Kidney epithelial cell (primary cell): ENCODE measurements around the gene C1QTNF1. TPM values are rescaled to one million over a fixed set of nuclear protein-coding genes. Genes with fewer than 3 reads are reported as not detected.

Experiments
- DNase-seq: peaks from one replicate; pipeline ENCODE4 v3.0.0-alpha.2; 2010; ENCODE audit warnings: low read depth
- H3K27me3 ChIP-seq: 2 replicates; pipeline ENCODE4 v1.6.0; 2011; ENCODE audit warnings: low read length; ENCODE audit not compliant: control insufficient read depth, insufficient read depth
- H3K36me3 ChIP-seq: 2 replicates; pipeline ENCODE4 v1.5.1; 2011; ENCODE audit warnings: low read length; ENCODE audit not compliant: control insufficient read depth, insufficient read depth
- H3K4me3 ChIP-seq: 2 replicates; pipeline ENCODE4 v1.5.1; 2011; ENCODE audit warnings: low read depth, mild to moderate bottlenecking, control low read depth, low read length
- total RNA-seq: library from RNA; depleted of rRNA; stranded (reverse); fragments of >200 nt; gene quantifications from 2 replicates; pipeline ENCODE4 v1.2.3, GENCODE V29; 2015
- TF ChIP-seq, protein P1 (sequence below): IDR thresholded peaks from 2 replicates; pipeline ENCODE4 v1.5.1; 2011; ENCODE audit warnings: mild to moderate bottlenecking, moderate library complexity, low read length, control low read depth, inconsistent platforms; ENCODE audit not compliant: insufficient read depth, poor library complexity, severe bottlenecking

Gene C1QTNF1
- total RNA-seq, 1 donor from 2014 or later: 4.6 TPM

DNA sequence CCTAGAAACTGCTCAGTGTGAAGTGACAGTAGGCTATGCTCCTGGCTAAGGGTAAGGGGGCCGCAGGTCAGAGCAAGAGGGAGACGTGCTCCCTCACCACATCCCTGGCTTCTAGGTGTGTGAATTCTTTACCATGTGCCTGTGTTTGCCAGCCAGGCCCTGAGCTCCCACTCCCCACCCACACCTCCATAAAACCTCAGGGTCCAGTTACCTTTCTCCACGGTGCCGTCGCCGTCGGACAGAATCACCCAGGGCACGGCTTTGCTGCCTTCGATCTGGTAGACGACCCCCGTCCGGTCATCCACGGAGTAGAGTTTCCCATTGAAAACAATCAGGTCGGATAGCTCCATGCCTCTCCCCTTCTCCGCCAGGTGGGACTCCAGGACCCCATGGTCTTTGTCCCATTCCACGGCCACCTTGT is 27.2 kb upstream of the C1QTNF1 start:
- Histone ChIP-seq H3K27me3 (no peaks in the 10 kb centered on the region), H3K4me3 (no peak overlapping the region), H3K36me3 (peaks cover 1% of the 10 kb centered on the region)
- no peak for DNase-seq
- TF ChIP-seq, protein P1, sequence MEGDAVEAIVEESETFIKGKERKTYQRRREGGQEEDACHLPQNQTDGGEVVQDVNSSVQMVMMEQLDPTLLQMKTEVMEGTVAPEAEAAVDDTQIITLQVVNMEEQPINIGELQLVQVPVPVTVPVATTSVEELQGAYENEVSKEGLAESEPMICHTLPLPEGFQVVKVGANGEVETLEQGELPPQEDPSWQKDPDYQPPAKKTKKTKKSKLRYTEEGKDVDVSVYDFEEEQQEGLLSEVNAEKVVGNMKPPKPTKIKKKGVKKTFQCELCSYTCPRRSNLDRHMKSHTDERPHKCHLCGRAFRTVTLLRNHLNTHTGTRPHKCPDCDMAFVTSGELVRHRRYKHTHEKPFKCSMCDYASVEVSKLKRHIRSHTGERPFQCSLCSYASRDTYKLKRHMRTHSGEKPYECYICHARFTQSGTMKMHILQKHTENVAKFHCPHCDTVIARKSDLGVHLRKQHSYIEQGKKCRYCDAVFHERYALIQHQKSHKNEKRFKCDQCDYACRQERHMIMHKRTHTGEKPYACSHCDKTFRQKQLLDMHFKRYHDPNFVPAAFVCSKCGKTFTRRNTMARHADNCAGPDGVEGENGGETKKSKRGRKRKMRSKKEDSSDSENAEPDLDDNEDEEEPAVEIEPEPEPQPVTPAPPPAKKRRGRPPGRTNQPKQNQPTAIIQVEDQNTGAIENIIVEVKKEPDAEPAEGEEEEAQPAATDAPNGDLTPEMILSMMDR: no peak

DNA sequence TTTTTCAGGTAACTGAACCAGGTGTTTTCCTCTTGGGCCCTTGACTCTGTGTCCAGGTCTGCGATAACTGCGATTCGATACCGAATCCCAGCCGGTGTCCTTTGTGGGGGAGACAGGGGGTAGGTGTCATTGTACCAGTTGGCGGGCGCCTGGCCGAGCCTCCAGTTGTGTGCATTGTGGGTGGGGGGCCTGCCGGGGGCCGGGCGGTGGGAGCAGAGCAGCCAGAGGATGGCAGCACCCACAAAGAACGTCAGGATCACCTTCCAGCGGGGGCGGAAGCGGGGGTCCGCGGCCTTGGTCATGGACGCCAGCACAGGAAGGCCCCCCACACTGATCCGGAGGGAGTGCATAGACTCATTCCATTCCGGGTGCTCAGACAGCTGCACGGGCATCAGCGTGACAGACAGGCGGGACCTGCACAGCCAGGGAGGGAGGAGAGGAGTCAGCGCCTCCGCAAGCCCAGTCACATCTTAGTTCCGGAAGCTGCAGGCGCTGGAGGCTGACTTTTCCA is 26.7 kb upstream of the C1QTNF1 start:
- TF ChIP-seq, protein P1: no peak
- DNase-seq: no peak
- Histone ChIP-seq H3K4me3 (no peak overlapping the region), H3K27me3 (no peaks in the 10 kb centered on the region), H3K36me3 (no peaks in the 10 kb centered on the region)

DNA sequence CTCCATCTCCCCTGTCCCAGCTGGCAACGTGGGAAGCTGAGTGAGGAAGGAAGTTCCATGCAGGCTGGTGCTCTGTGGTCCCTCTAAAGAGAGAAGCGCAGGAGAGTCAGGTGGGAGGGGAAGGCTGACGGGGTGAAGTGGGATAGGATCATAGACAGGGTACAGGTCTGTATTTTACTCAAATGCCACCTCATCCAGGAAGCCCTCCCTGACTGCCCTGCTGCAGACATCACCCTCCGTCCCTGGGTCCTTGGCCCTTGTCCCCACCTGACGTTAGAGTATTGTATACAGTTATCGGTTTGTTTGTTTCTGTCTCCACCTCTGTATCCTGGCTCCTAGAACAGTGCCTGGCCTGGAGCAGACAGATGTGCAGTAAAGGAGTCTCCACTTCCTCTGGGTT is 26.1 kb upstream of the C1QTNF1 start:
- DNase-seq: no peak
- H3K36me3 ChIP-seq: no peaks in the 10 kb centered on the region
- TF ChIP-seq, protein P1: no peak
- H3K4me3 ChIP-seq: no peak overlapping the region
- no peaks in the 10 kb centered on the region for H3K27me3 ChIP-seq

DNA sequence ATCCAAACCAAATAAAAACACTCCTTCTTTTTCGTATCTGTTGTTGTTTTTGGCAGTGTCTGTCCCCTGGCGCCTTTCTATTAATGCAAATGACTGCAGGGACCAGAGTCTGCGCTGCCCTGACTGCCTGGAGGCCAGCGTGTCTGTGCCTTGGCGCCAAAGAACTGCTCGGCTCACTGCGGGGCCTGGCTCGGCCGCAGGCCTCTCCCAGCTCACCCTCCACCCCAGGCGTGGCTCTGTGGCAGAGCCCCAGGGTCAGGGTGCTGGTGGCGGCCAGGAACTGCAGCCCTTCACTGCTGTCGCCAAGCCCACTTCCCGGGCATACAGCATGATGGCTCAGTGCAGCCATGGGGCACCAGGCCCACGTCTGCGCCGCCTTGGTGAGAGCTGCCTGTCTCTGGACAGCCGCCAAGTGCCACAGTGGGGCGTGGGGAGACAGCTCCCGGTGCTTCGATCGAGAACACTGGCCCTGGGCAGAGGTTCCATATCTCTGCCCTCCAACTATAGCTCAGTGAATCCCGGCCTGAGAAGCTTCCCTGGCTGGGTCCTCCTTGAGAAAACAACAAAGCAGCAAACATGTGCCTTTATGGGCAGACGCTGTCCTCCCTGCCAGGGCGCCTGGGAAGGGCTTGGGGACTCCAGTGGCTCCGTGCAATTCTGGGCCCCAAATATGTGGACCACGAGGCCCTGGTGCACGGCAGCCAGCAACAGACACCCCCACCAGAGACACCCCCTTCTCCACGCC is 25.5 kb upstream of the C1QTNF1 start:
- no peaks in the 10 kb centered on the region for H3K36me3 ChIP-seq

DNA sequence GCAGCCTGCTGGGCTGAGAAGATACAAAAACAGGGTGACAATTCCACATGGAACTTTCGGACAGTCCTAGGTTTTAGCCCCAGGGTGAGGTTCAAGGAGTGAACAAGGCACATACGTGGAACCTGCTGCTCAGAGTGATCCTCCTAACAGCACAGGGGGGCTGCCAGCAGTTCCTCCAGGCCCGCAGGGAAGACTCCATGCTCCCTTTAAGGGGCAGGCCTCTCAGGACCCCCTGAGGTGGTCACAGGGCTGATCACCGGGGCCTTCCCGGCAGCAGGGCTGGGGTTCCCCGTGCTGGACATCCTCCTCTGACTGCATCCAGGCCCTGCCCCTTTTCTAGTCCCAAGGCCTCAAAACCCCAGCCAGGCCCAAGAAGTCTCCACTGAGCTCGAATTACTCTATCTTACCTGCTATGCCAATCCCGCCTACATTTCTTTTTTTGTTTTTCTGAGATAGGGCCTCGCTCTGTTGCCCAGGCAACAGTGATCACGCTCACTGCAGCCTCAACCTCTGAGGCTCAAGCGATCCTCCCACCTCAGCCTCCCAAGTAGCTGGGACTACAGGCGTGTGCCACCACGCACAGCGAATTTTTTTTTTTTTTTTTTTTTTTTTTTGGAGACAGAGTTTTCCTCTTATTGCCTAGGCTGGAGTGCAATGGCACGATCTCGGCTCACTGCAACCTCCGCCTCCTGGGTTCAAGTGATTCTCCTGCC is 24.8 kb upstream of the C1QTNF1 start:
- no peak for DNase-seq
- no peaks in the 10 kb centered on the region for H3K36me3 ChIP-seq
- TF ChIP-seq, protein P1: no peak
- H3K4me3 ChIP-seq: no peak overlapping the region
- H3K27me3 ChIP-seq: no peaks in the 10 kb centered on the region

More for the DNA sequence above, 25.5 kb upstream of the C1QTNF1 start:
- H3K27me3 ChIP-seq: no peaks in the 10 kb centered on the region
- no peak overlapping the region for H3K4me3 ChIP-seq
- TF ChIP-seq, protein P1: no peak
- no peak for DNase-seq

GRCh38 chr17:78999947-79000395 is 24.0 kb upstream of the C1QTNF1 start:
- TF ChIP-seq, protein P1: no peak
- no peak overlapping the region for H3K4me3 ChIP-seq
- DNase-seq: no peak
- no peaks in the 10 kb centered on the region for H3K27me3 ChIP-seq
- no peaks in the 10 kb centered on the region for H3K36me3 ChIP-seq
